Ishikawa (cell line): Measurements from ENCODE around the gene SLC7A4.

ENCODE experiments used
- EP300 ChIP-seq: IDR thresholded peaks from 2 replicates; pipeline ENCODE4 v1.6.1; 2012; ENCODE audit warnings: borderline replicate concordance
- TAF1 ChIP-seq: IDR thresholded peaks from 2 replicates; pipeline ENCODE4 v1.6.1; 2012; ENCODE audit warnings: low read depth, mild to moderate bottlenecking

DNA sequence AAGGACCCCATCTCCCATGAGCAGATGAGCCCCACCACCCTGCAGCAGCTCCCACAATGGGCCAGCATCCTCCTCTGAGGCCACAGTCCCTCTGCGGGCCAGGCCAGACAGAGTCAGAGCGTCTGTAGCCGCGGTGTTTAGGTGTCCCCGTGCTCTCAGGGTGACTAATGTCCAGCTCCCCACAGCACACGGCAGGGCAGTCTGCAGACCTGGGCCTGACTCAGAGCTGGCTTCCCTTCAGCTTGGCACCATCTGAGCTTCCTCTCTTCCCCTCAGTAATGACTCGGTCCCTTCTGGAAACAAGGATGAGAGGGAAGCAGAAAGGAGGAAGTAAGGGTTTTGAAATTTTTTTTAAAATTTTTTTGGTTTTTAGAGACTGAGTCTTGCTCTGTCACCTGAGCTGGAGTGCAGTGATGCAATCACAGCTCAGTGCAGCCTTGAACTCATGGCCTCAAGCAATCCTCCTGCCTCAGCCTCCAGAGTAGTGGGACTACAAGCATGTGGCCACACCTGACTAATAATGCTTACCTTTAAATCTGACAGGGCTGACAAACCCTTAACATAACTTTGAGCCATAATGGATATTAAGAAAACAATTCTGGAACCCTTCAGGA, 41.8 kb upstream of the SLC7A4 start:
- no peak for TF ChIP-seq EP300
- no peak for TF ChIP-seq TAF1
